ENCODE measurements around the gene TPST1.

DNA sequence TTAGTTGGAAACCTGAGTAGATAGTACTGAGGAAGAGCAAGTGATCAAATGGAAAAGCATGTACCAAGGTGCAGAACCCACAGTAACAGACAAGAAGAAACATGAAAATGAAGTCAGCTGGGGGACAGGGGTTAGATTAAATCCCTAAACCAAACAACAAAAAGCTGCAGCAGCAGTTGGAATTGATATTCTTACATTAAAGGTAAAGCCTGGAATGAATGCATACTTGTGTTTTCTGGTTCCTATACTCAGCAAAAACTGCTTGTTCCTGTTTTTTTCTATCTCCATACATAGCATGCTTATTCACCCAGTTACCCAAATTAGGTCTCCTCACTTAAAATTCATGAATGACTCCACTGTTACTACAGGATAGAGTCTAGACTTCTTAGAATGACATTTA lies 92.4 kb downstream of the TPST1 start:
- TF ChIP-seq ZNF384 (IDR thresholded peaks at IDR 0.05) (no peak), BHLHE40 (IDR thresholded peaks at IDR 0.05; ENCODE audit: borderline replicate concordance) (no peak), FOXA1 (IDR thresholded peaks at IDR 0.05) (no peak), HDGF (IDR thresholded peaks at IDR 0.05; ENCODE audit: borderline replicate concordance) (no peak), FOXM1 (IDR thresholded peaks at IDR 0.05; ENCODE audit: borderline replicate concordance) (no peak)
- TF ChIP-seq, protein P1, sequence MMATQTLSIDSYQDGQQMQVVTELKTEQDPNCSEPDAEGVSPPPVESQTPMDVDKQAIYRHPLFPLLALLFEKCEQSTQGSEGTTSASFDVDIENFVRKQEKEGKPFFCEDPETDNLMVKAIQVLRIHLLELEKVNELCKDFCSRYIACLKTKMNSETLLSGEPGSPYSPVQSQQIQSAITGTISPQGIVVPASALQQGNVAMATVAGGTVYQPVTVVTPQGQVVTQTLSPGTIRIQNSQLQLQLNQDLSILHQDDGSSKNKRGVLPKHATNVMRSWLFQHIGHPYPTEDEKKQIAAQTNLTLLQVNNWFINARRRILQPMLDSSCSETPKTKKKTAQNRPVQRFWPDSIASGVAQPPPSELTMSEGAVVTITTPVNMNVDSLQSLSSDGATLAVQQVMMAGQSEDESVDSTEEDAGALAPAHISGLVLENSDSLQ (IDR thresholded peaks at IDR 0.05), result no peak
